SK-N-SH (cell line): ENCODE results near the gene EFCC1. TPM values are rescaled to one million over a fixed set of nuclear protein-coding genes. Genes with fewer than 3 reads are reported as not detected.
"Not testable (repeated sequence)": the region's sequence is repeated elsewhere in the genome, so short reads cannot be mapped to it uniquely, and the experiment has no call there.

Experiments used
- CTCF ChIA-PET: fragments of 300-600, 350-600 bp; formaldehyde crosslinking; extraction: SDS; loops from one replicate; lab custom pipeline; 2021; lab: Yijun Ruan, JAX
- POLR2A ChIA-PET: fragments of 350-600 bp; sonication (Branson Sonifier 250); formaldehyde crosslinking; extraction: SDS; loops from one replicate; lab custom pipeline; 2020; ENCODE audit warnings: antibody characterized with exemption, inconsistent platforms; lab: Yijun Ruan, JAX
- DNase-seq: peaks from one replicate; pipeline ENCODE4 v3.0.0; 2012
- H2AFZ ChIP-seq: fragments of 200-600 bp; sonication (generic); 2 replicates; pipeline ENCODE4 v1.8.1; 2016; ENCODE audit warnings: antibody characterized with exemption, mild to moderate bottlenecking, low read depth
- H3F3A ChIP-seq: fragments of 200-600 bp; sonication (generic); replicated peaks from 2 replicates; pipeline ENCODE3; 2016; ENCODE audit warnings: antibody characterized with exemption, mild to moderate bottlenecking; ENCODE audit not compliant: insufficient read depth
- H3K27ac ChIP-seq, 2 experiments: fragments of 200-500 bp in 1 of 2; fragments of 200-600 bp in 1 of 2; sonication (Bioruptor generic) in 1 of 2; sonication (generic), shearing (Covaris generic) in 1 of 2; 2 replicates each; pipeline versions ENCODE4 v1.5.1 to v1.6.1; 2014 to 2016; ENCODE audit warnings: low read depth in 2 of 2, inconsistent platforms in 1 of 2, low read length in 1 of 2, mild to moderate bottlenecking in 1 of 2, mixed read lengths in 1 of 2
- H3K27me3 ChIP-seq: fragments of 200-600 bp; sonication (generic), shearing (Covaris generic); 2 replicates; pipeline ENCODE4 v1.6.1; 2016; ENCODE audit warnings: mixed run types; ENCODE audit not compliant: insufficient read depth
- H3K36me3 ChIP-seq, 2 experiments: fragments of 200-500 bp in 1 of 2; fragments of 200-600 bp in 1 of 2; sonication (Bioruptor generic) in 1 of 2; sonication (generic) in 1 of 2; replicated peaks in 1 of 2; 2 replicates each; pipeline versions ENCODE3 to v1.5.1; 2014 to 2016; ENCODE audit warnings: low read length in 1 of 2, mild to moderate bottlenecking in 1 of 2; ENCODE audit not compliant: insufficient read depth in 2 of 2, control insufficient read depth in 1 of 2
- H3K4me1 ChIP-seq, 2 experiments: fragments of 200-500 bp in 1 of 2; fragments of 200-600 bp in 1 of 2; sonication (Bioruptor generic) in 1 of 2; sonication (generic), shearing (Covaris generic) in 1 of 2; 2 replicates each; pipeline versions ENCODE4 v1.5.1 to v1.6.1; 2014 to 2016; ENCODE audit warnings: low read depth in 1 of 2, low read length in 1 of 2, mixed run types in 1 of 2; ENCODE audit not compliant: insufficient read depth in 2 of 2, control insufficient read depth in 1 of 2
- H3K4me2 ChIP-seq: fragments of 200-600 bp; sonication (generic), shearing (Covaris generic); 2 replicates; pipeline ENCODE4 v1.6.1; 2017; ENCODE audit warnings: mixed run types
- H3K4me3 ChIP-seq, 2 experiments: fragments of 200-500 bp in 1 of 2; fragments of 200-600 bp in 1 of 2; sonication (Bioruptor generic) in 1 of 2; sonication (generic), shearing (Covaris generic) in 1 of 2; 2 replicates each; pipeline versions ENCODE4 v1.5.1 to v1.8.1; 2014 to 2016; ENCODE audit warnings: low read depth in 2 of 2, inconsistent platforms in 1 of 2, low read length in 1 of 2, mild to moderate bottlenecking in 1 of 2, mixed read lengths in 1 of 2, moderate library complexity in 1 of 2
- H3K79me2 ChIP-seq: fragments of 200-600 bp; sonication (generic); 2 replicates; pipeline ENCODE4 v1.8.1; 2017; ENCODE audit warnings: mild to moderate bottlenecking; ENCODE audit not compliant: insufficient read depth
- H3K9ac ChIP-seq: fragments of 200-600 bp; sonication (generic); 2 replicates; pipeline ENCODE4 v1.6.1; 2017; ENCODE audit warnings: mixed run types
- H3K9me2 ChIP-seq: fragments of 200-600 bp; sonication (generic); 2 replicates; pipeline ENCODE4 v1.6.1; 2017; ENCODE audit warnings: mixed run types
- H3K9me3 ChIP-seq: fragments of 200-600 bp; sonication (generic); 2 replicates; pipeline ENCODE4 v1.6.1; 2017; ENCODE audit warnings: mixed run types, mild to moderate bottlenecking, moderate library complexity
- H4K20me1 ChIP-seq: fragments of 200-600 bp; sonication (generic); 2 replicates; pipeline ENCODE4 v1.6.1; 2017; ENCODE audit warnings: mild to moderate bottlenecking, mixed run types; ENCODE audit not compliant: insufficient read depth
- CHD2 ChIP-seq: fragments of 150-350 bp; IDR thresholded peaks from 2 replicates; pipeline ENCODE4 v1.6.1; 2018; ENCODE audit warnings: low read length; ENCODE audit not compliant: partially characterized antibody
- FOSL2 ChIP-seq: IDR thresholded peaks from 2 replicates; pipeline ENCODE4 v1.4.0; 2012; ENCODE audit warnings: low read depth, mild to moderate bottlenecking, moderate library complexity, borderline replicate concordance
- FOXJ3 ChIP-seq: sonication (generic); formaldehyde crosslinking; IDR thresholded peaks from 2 replicates; pipeline ENCODE4 v1.5.1; 2020; ENCODE audit warnings: mild to moderate bottlenecking, missing genetic modification reagents
- GABPA ChIP-seq: IDR thresholded peaks from 2 replicates; pipeline ENCODE4 v1.4.0; 2012; ENCODE audit warnings: low read depth, mild to moderate bottlenecking
- IRF3 ChIP-seq: fragments of 150-350 bp; IDR thresholded peaks from 2 replicates; pipeline ENCODE4 v1.6.1; 2016; ENCODE audit warnings: mild to moderate bottlenecking, low read depth, low read length
- JUND ChIP-seq: IDR thresholded peaks from 2 replicates; pipeline ENCODE4 v1.4.0; 2012
- MEF2A ChIP-seq: IDR thresholded peaks from 2 replicates; pipeline ENCODE4 v1.4.0; 2012; ENCODE audit warnings: low read depth, borderline replicate concordance
- MXI1 ChIP-seq: IDR thresholded peaks from 2 replicates; pipeline ENCODE4 v1.6.1; 2012; ENCODE audit warnings: mild to moderate bottlenecking, low read depth, low read length, improper control_type of control experiment
- NRF1 ChIP-seq: IDR thresholded peaks from 2 replicates; pipeline ENCODE4 v1.6.1; 2012; ENCODE audit warnings: low read depth, mild to moderate bottlenecking, low read length
- POLR2AphosphoS5 ChIP-seq: IDR thresholded peaks from 2 replicates; pipeline ENCODE4 v1.6.1; 2012; ENCODE audit warnings: low read depth, low read length
- RCOR1 ChIP-seq: fragments of 150-350 bp; IDR thresholded peaks from 2 replicates; pipeline ENCODE4 v1.6.1; 2017; ENCODE audit warnings: antibody characterized with exemption, low read length
- RFX5 ChIP-seq: IDR thresholded peaks from 2 replicates; pipeline ENCODE4 v1.6.1; 2012; ENCODE audit warnings: mild to moderate bottlenecking, improper control_type of control experiment, low read length
- RXRA ChIP-seq: IDR thresholded peaks from 2 replicates; pipeline ENCODE4 v1.4.0; 2012; ENCODE audit warnings: low read depth, mild to moderate bottlenecking, borderline replicate concordance
- SMC3 ChIP-seq: IDR thresholded peaks from 2 replicates; pipeline ENCODE4 v1.6.1; 2012; ENCODE audit warnings: low read depth, low read length, improper control_type of control experiment
- TCF12 ChIP-seq: IDR thresholded peaks from 2 replicates; pipeline ENCODE4 v1.4.0; 2012
- USF2 ChIP-seq: fragments of 150-350 bp; IDR thresholded peaks from 2 replicates; pipeline ENCODE4 v1.6.1; 2017; ENCODE audit warnings: antibody characterized with exemption, low read length, low read depth, borderline replicate concordance
- YY1 ChIP-seq: IDR thresholded peaks from 2 replicates; pipeline ENCODE4 v1.4.0; 2012; ENCODE audit warnings: low read depth, mild to moderate bottlenecking
- WGBS: methylation state at CpG from one replicate; pipeline ENCODE4 v1.1.6; 2017; ENCODE audit warnings: low lambda C conversion rate; 5-methylcytosine and 5-hydroxymethylcytosine counted together
- polyA plus RNA-seq, 3 experiments: library from polyadenylated mRNA; depleted of rRNA; stranded (reverse); fragments of >200 nt; gene quantifications; 2 replicates each; pipeline ENCODE4 v1.2.3, GENCODE V29; 2012
- TF ChIP-seq, protein P1 (sequence below): IDR thresholded peaks from 2 replicates; pipeline ENCODE4 v1.4.0; 2012; ENCODE audit warnings: low read depth

Gene EFCC1
- polyA plus RNA-seq, 1 of the 3 experiments (the other 2 are of a cell fraction) = not detected

DNA sequence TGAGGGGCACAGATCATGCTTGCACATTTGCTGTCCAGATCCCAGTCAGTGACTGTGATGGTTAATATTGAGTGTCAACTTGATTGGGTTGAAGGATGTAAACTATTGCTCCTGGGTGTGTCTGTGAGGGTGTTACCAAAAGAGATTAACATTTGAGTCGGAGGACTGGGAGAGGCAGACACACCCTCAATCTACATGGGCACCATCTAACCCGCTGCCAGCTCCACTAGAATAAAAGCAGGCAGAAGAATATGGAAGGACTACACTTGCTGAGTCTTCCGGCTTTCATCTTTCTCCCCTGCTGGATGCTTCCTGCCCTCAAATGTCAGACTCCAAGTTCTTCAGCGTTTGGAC lies 64.6 kb downstream of the EFCC1 start:
- H3K9me2 ChIP-seq = no peaks in the 10 kb centered on the region
- POLR2A ChIA-PET = no interaction called here
- no peak overlapping the region for H3K4me3 ChIP-seq
- TF ChIP-seq POLR2AphosphoS5 (no peak), YY1 (no peak), TCF12 (no peak), NRF1 (no peak), FOSL2 (no peak), FOXJ3 (CRISPR knock-in tag) (no peak), RFX5 (no peak), JUND (no peak)
- TF ChIP-seq, protein P1, sequence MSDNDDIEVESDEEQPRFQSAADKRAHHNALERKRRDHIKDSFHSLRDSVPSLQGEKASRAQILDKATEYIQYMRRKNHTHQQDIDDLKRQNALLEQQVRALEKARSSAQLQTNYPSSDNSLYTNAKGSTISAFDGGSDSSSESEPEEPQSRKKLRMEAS = no peak
- H4K20me1 ChIP-seq = no peaks in the 10 kb centered on the region
- H3K4me2 ChIP-seq = no peak overlapping the region
- no peaks in the 10 kb centered on the region for H3F3A ChIP-seq
- peaks cover 0 to 20% of the 10 kb centered on the region in 2 experiments; a peak in 1 of 4 replicates for H3K4me1 ChIP-seq
- no peak overlapping the region for H3K9ac ChIP-seq
- H3K36me3 ChIP-seq = no peaks in the 10 kb centered on the region
- CTCF ChIA-PET = interaction anchor here (1.2 to 3.6 kb wide), 2 partner anchors 12 to 49 kb away, joined by 3 to 24 read pairs; no protein-coding TSS in a partner anchor
- no peaks in the 10 kb centered on the region; the same call in 1 of the 2 replicates for H3K27me3 ChIP-seq
- no peak overlapping the region for H3K27ac ChIP-seq
- 42% methylated on average over 2 of the region's 4 CpGs for WGBS
- H3K79me2 ChIP-seq = no peaks in the 10 kb centered on the region
- H3K9me3 ChIP-seq = no peaks in the 10 kb centered on the region
- DNase-seq = no peak
- H2AFZ ChIP-seq = no peak overlapping the region

- H2AFZ ChIP-seq, DNase-seq, POLR2A ChIA-PET, H3K9ac ChIP-seq, H3K4me2 ChIP-seq, H3K36me3 ChIP-seq, H3K9me3 ChIP-seq, H3F3A ChIP-seq, H3K9me2 ChIP-seq, H3K27me3 ChIP-seq, H3K4me1 ChIP-seq, H4K20me1 ChIP-seq, H3K79me2 ChIP-seq, H3K27ac ChIP-seq, H3K4me3 ChIP-seq: not testable (repeated sequence)
- 90% methylated on average over 7 of the region's 7 CpGs for WGBS
- CTCF ChIA-PET = interaction anchor here (0.9 to 3.6 kb wide), 2 partner anchors 14 to 97 kb away, joined by 5 to 24 read pairs; no protein-coding TSS in a partner anchor
These were observed 66.6 kb downstream of the EFCC1 start for GRCh38 chr3:129067719-129068118.

DNA sequence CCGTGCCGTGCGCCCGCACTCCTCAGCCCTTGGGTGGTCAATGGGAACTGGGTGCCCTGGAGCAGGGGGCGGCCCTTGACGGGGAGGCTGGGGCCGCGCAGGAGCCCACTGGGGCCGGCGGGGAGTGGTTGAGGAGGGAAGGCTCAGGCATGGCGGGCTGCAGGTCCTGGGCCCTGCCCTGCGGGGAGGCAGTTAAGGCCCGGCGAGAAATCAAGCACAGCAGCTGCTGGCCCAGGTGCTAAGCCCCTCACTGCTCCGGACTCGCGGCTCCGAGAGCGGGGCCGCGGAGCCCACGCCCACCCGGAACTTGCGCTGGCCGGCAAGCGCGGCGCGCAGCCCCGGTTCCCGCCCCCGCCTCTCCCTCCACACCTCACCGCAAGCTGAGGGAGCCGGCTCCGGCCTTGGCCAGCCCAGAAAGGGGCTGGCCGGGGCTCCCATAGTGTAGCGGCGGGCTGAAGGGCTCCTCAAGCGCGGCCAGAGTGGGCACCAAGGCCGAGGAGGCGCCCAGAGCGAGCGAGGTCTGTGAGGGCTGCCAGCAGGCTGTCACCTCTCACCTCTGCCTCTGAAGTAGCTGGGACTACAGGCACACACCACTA lies 67.3 kb downstream of the EFCC1 start:
- Histone ChIP-seq H3K27ac (no peak overlapping the region), H3K9me2 (no peaks in the 10 kb centered on the region), H3K79me2 (no peaks in the 10 kb centered on the region), H3K4me3 (no peak overlapping the region), H3F3A (no peaks in the 10 kb centered on the region), H3K4me2 (no peak overlapping the region), H3K4me1 (no peaks in the 10 kb centered on the region; a peak in 1 of 4 replicates), H4K20me1 (no peaks in the 10 kb centered on the region), H3K27me3 (no peaks in the 10 kb centered on the region; the same call in 1 of the 2 replicates), H3K36me3 (no peaks in the 10 kb centered on the region), H3K9me3 (no peaks in the 10 kb centered on the region), H3K9ac (no peak overlapping the region), H2AFZ (no peak overlapping the region)
- 72% methylated on average over 14 of the region's 44 CpGs for WGBS
- ChIA-PET CTCF (interaction anchor here (1.1 to 3.6 kb wide), 3 partner anchors 15 to 98 kb away, joined by 10 to 24 read pairs (median 10); no protein-coding TSS in a partner anchor), POLR2A (no interaction called here)
- TF ChIP-seq CHD2 = no peak
- no peak for TF ChIP-seq RFX5
- no peak for TF ChIP-seq RXRA
- TF ChIP-seq RCOR1 = no peak
- no peak for TF ChIP-seq IRF3
- TF ChIP-seq NRF1 = no peak
- TF ChIP-seq, protein P1 = no peak
- no peak for TF ChIP-seq FOXJ3 (CRISPR knock-in tag)
- no peak for TF ChIP-seq YY1
- no peak for TF ChIP-seq USF2
- TF ChIP-seq FOSL2 = no peak
- no peak for TF ChIP-seq MXI1
- no peak for TF ChIP-seq SMC3
- no peak for TF ChIP-seq MEF2A
- TF ChIP-seq GABPA = no peak
- DNase-seq = no peak
